Mesenchymal stem cell (in vitro differentiated cells and primary cell): ENCODE measurements around the gene GAGE13.
"Not testable (repeated sequence)": the region's sequence is repeated elsewhere in the genome, so short reads cannot be mapped to it uniquely, and the experiment has no call there.

Experiments
- DNase-seq: peaks from one replicate; pipeline ENCODE4 v3.0.0-alpha.2; 2013
- H2AFZ ChIP-seq: one replicate; pipeline ENCODE4 v1.6.1; 2013; ENCODE audit warnings: low read depth, mild to moderate bottlenecking, control low read depth, inconsistent platforms, low read length, moderate library complexity
- H2AK5ac ChIP-seq: 2 replicates; pipeline ENCODE4 v1.6.1; 2013; ENCODE audit warnings: low read length, moderate library complexity, mild to moderate bottlenecking, inconsistent platforms; ENCODE audit not compliant: severe bottlenecking
- H2BK120ac ChIP-seq: one replicate; pipeline ENCODE4 v1.6.1; 2013; ENCODE audit warnings: low read depth, mild to moderate bottlenecking, inconsistent platforms, low read length, moderate library complexity
- H2BK12ac ChIP-seq, 2 experiments: one replicate each; pipeline ENCODE4 v1.6.1; 2013; ENCODE audit warnings: inconsistent platforms in 2 of 2, low read length in 2 of 2, mild to moderate bottlenecking in 2 of 2, moderate library complexity in 2 of 2, control low read depth in 1 of 2
- H2BK15ac ChIP-seq: one replicate; pipeline ENCODE4 v1.6.1; 2013; ENCODE audit warnings: mild to moderate bottlenecking, low read depth, inconsistent platforms; ENCODE audit not compliant: poor library complexity, severe bottlenecking
- H2BK5ac ChIP-seq: 2 replicates; pipeline ENCODE4 v1.6.1; 2013; ENCODE audit warnings: low read depth, mild to moderate bottlenecking, low read length, control low read depth, inconsistent platforms; ENCODE audit not compliant: poor library complexity, severe bottlenecking
- H3K14ac ChIP-seq, 2 experiments: one replicate each; pipeline ENCODE4 v1.6.1; 2013; ENCODE audit warnings: inconsistent platforms in 2 of 2, low read length in 2 of 2, control low read depth in 1 of 2, mild to moderate bottlenecking in 1 of 2, moderate library complexity in 1 of 2
- H3K18ac ChIP-seq, 2 experiments: one replicate each; pipeline ENCODE4 v1.6.1; 2013; ENCODE audit warnings: inconsistent platforms in 2 of 2, low read length in 2 of 2, control low read depth in 1 of 2, low read depth in 1 of 2, mild to moderate bottlenecking in 1 of 2
- H3K23ac ChIP-seq, 2 experiments: one replicate each; pipeline ENCODE4 v1.6.1; 2013; ENCODE audit warnings: inconsistent platforms in 2 of 2, low read length in 2 of 2, mild to moderate bottlenecking in 2 of 2, moderate library complexity in 2 of 2, control low read depth in 1 of 2
- H3K27ac ChIP-seq: 2 replicates; pipeline ENCODE4 v1.5.1; 2013; ENCODE audit warnings: mild to moderate bottlenecking, moderate library complexity, low read length, control low read depth, inconsistent platforms; ENCODE audit not compliant: poor library complexity, severe bottlenecking
- H3K27me3 ChIP-seq, 2 experiments: 2 replicates each; pipeline versions ENCODE4 v1.6.1 to v1.7.0; 2013; ENCODE audit warnings: low read length in 2 of 2, mild to moderate bottlenecking in 2 of 2, moderate library complexity in 2 of 2, control low read depth in 1 of 2, inconsistent platforms in 1 of 2; ENCODE audit not compliant: control insufficient read depth in 1 of 2, insufficient read depth in 1 of 2
- H3K36me3 ChIP-seq, 2 experiments: 2 replicates each; pipeline versions ENCODE4 v1.6.1 to v1.7.0; 2013; ENCODE audit warnings: low read length in 2 of 2, control low read depth in 1 of 2, inconsistent platforms in 1 of 2, low read depth in 1 of 2, mild to moderate bottlenecking in 1 of 2; ENCODE audit not compliant: insufficient read depth in 2 of 2, control insufficient read depth in 1 of 2
- H3K4ac ChIP-seq, 2 experiments: one replicate each; pipeline ENCODE4 v1.6.1; 2013; ENCODE audit warnings: inconsistent platforms in 2 of 2, low read length in 2 of 2, mild to moderate bottlenecking in 2 of 2, moderate library complexity in 2 of 2, control low read depth in 1 of 2, low read depth in 1 of 2
- H3K4me1 ChIP-seq: 2 replicates; pipeline ENCODE4 v1.6.1; 2013; ENCODE audit warnings: low read depth, low read length, control low read depth; ENCODE audit not compliant: control insufficient read depth, insufficient read depth
- H3K4me2 ChIP-seq: 2 replicates; pipeline ENCODE4 v1.6.1; 2013; ENCODE audit warnings: low read length, mild to moderate bottlenecking, inconsistent platforms; ENCODE audit not compliant: poor library complexity, severe bottlenecking
- H3K4me3 ChIP-seq, 2 experiments: 2 replicates each; pipeline versions ENCODE4 v1.5.1 to v1.7.0; 2013; ENCODE audit warnings: low read length in 2 of 2, mild to moderate bottlenecking in 2 of 2, control low read depth in 1 of 2, low read depth in 1 of 2; ENCODE audit not compliant: insufficient read depth in 1 of 2
- H3K79me1 ChIP-seq: replicated peaks from 2 replicates; pipeline ENCODE4 v1.6.1; 2013; ENCODE audit warnings: mild to moderate bottlenecking, control low read depth, low read length, inconsistent platforms; ENCODE audit not compliant: poor library complexity, severe bottlenecking
- H3K9ac ChIP-seq: 2 replicates; pipeline ENCODE4 v1.7.0; 2013; ENCODE audit warnings: mild to moderate bottlenecking, low read length, moderate library complexity
- H3K9me3 ChIP-seq: 2 replicates; pipeline ENCODE4 v1.7.0; 2013; ENCODE audit warnings: mild to moderate bottlenecking, low read length; ENCODE audit not compliant: control insufficient read depth
- H4K8ac ChIP-seq: one replicate; pipeline ENCODE4 v1.6.1; 2013; ENCODE audit warnings: inconsistent platforms, mild to moderate bottlenecking, low read length, moderate library complexity
- H4K91ac ChIP-seq: one replicate; pipeline ENCODE4 v1.6.1; 2013; ENCODE audit warnings: mild to moderate bottlenecking, low read length, inconsistent platforms
- WGBS: methylation state at CpG from one replicate; pipeline ENCODE4 v1.1.7; 2013; ENCODE audit warnings: mixed read lengths; 5-methylcytosine and 5-hydroxymethylcytosine counted together

Gene GAGE13

DNA sequence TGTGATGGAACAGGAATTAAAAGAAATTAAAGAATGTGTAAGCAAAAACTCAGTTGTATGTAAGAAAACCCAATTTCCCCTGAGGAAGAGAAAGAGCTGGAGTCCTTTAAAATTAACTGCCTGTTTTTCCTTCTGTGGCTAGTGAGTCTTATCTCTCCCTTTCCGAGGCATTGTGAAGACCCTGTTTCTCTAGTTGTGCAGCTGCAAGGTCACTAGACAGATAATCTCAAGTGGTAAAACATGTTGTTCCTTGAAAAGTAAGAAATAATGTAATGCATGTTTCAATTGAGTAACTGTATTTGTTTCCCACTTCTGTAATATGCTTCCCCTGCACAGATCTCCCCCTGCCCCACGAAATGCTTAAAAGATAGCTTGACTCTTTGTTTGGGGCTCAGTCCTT is 23.6 kb upstream of the GAGE13 start:
- not testable (repeated sequence) for H3K36me3 ChIP-seq, H2BK5ac ChIP-seq, DNase-seq, H3K9ac ChIP-seq, H2AFZ ChIP-seq, H3K14ac ChIP-seq, H2BK120ac ChIP-seq, H3K4ac ChIP-seq, H3K9me3 ChIP-seq, H3K23ac ChIP-seq, H3K4me3 ChIP-seq, H3K18ac ChIP-seq, H2BK15ac ChIP-seq, H4K8ac ChIP-seq, H3K79me1 ChIP-seq, H2AK5ac ChIP-seq, H3K4me2 ChIP-seq, H4K91ac ChIP-seq, H3K27ac ChIP-seq, H3K4me1 ChIP-seq, H2BK12ac ChIP-seq
- H3K27me3 ChIP-seq = peaks cover 0 to 55% of the 10 kb centered on the region in 2 experiments
- 67% methylated on average over 1 of the region's 2 CpGs for WGBS

DNA sequence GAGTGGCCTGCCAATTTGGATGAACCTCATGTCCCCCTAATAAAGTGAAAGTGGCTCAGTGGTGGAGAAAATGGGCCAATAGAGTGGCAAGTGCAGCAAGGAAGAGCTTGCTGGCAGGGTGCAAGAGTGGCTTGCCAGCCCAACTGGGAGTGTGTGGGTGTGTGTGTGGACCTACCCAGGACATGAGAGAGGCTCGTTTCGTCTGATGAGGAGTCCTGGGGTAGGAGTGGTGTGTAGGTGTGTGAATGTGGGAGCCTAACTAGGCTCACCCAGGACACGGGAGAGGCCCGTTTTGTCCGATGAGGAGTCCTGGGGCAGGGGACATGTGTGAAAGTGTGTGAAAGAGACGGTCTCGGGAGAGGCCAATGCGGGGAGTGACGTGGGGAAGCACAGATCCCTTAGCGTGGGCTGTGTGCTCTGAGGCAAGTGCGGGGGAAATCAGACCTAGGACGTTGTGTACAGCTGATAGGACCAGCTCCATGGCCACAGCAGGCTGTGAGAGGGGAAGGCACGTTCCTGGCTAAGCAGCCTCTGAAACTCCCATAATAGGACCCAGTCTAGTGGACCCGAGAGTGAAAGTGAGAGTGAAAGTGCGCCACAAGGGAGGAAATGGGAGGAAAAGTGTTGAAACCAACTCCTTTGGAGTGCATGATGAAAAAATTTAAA is 22.6 kb upstream of the GAGE13 start:
- peak overlapping the region in 1 of 2 experiments; percentile 65 for H3K14ac ChIP-seq
- H4K8ac ChIP-seq = peak overlapping the region; percentile 37
- H3K4me3 ChIP-seq = peak overlapping the region in 1 of 2 experiments; percentile 72
- no peak overlapping the region for H2BK5ac ChIP-seq
- no peak overlapping the region for H3K18ac ChIP-seq
- no peak overlapping the region for H4K91ac ChIP-seq
- peak overlapping the region; percentile 84 for H3K9ac ChIP-seq
- H3K27me3 ChIP-seq = peaks cover 0 to 62% of the 10 kb centered on the region in 2 experiments
- WGBS = 94% methylated on average over 15 of the region's 15 CpGs
- H3K9me3 ChIP-seq = no peaks in the 10 kb centered on the region
- no peaks in the 10 kb centered on the region for H3K36me3 ChIP-seq
- H3K27ac ChIP-seq = no peak overlapping the region
- H2AK5ac ChIP-seq = no peak overlapping the region
- no peak overlapping the region for H2BK12ac ChIP-seq
- H2AFZ ChIP-seq = no peak overlapping the region
- H2BK120ac ChIP-seq = no peak overlapping the region
- no peak overlapping the region for H2BK15ac ChIP-seq
- H3K4me1 ChIP-seq = peaks cover 2% of the 10 kb centered on the region
- H3K4me2 ChIP-seq = no peak overlapping the region
- no peak overlapping the region for H3K4ac ChIP-seq
- no peak overlapping the region for H3K23ac ChIP-seq
- DNase-seq = peak; percentile 14
- no peaks in the 10 kb centered on the region for H3K79me1 ChIP-seq

DNA sequence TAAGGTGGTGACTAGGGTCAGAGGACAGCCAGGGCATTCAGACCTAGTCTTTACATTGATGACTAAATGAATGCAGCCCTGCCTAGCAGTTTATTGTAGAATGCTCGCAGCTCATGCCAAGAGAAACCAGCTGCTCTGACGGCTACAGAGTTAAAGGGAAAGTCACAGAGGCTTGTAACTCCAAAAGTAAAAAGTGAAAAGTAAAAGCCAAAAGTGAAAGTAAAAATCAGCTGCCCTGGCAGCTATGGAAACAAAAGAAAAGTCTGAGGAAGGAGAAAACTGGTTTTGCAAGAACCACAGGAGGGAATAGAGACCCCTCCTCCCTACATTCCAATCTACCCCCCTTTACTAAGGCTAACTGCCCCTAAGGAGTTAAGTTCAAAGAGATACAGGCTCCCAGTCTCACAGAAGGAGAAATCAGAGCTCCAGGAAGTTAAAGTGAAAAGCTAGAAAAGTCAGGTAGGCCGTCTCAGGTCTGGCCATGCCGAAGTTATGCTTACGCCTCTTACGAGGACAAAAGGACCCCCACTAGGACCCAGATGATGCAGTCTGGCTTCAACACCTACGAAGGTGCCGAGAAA is 21.9 kb upstream of the GAGE13 start:
- no peak overlapping the region for H2BK12ac ChIP-seq
- H3K9me3 ChIP-seq = no peaks in the 10 kb centered on the region
- H3K4me2 ChIP-seq = peak overlapping the region; percentile 16
- no peak overlapping the region for H2BK15ac ChIP-seq
- peak overlapping the region; percentile 64 for H4K8ac ChIP-seq
- no peak overlapping the region for H2BK5ac ChIP-seq
- no peak overlapping the region for H3K4ac ChIP-seq
- peaks cover 2% of the 10 kb centered on the region for H3K4me1 ChIP-seq
- 40% methylated on average over 5 of the region's 8 CpGs for WGBS
- no peak overlapping the region for H2AK5ac ChIP-seq
- no peak overlapping the region for H3K18ac ChIP-seq
- H2BK120ac ChIP-seq = no peak overlapping the region
- H3K79me1 ChIP-seq = no peaks in the 10 kb centered on the region
- H3K14ac ChIP-seq = no peak overlapping the region
- peak overlapping the region; percentile 84 for H3K9ac ChIP-seq
- H4K91ac ChIP-seq = no peak overlapping the region
- no peaks in the 10 kb centered on the region for H3K36me3 ChIP-seq
- H3K27ac ChIP-seq = peak overlapping the region; percentile 54
- H3K27me3 ChIP-seq = peaks cover 0 to 57% of the 10 kb centered on the region in 2 experiments
- peak; percentile 23 for DNase-seq
- H3K4me3 ChIP-seq = peak overlapping the region in 1 of 2 experiments; percentile 72
- H2AFZ ChIP-seq = no peak overlapping the region
- no peak overlapping the region for H3K23ac ChIP-seq

DNA sequence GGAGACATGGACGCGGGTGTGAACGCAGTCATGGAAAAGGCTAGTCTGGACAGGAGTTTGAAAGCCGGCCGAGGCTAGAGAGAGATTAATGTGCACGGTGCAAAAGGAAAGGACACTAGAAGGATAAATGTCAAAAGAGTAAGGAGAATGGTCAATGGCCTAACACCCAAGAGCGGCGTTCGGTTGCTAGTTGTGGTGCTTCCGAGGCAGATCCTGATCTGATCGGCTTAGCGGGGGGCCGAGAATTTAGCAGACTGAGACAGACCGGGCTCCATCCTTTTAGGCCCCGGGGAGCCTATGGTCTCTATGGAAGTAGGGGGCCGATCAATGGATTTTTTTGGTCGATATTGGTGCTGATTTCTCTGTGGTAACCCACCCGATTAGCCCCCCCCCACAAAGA is 21.0 kb upstream of the GAGE13 start:
- H3K18ac ChIP-seq = no peak overlapping the region
- no peak overlapping the region for H2AK5ac ChIP-seq
- no peak overlapping the region for H3K27ac ChIP-seq
- H4K91ac ChIP-seq = no peak overlapping the region
- H2BK5ac ChIP-seq = no peak overlapping the region
- no peak overlapping the region for H3K4me2 ChIP-seq
- no peak overlapping the region for H2BK15ac ChIP-seq
- H3K9me3 ChIP-seq = no peaks in the 10 kb centered on the region
- H2AFZ ChIP-seq = no peak overlapping the region
- no peaks in the 10 kb centered on the region for H3K36me3 ChIP-seq
- H3K23ac ChIP-seq = no peak overlapping the region
- no peak overlapping the region for H2BK120ac ChIP-seq
- H3K4ac ChIP-seq = no peak overlapping the region
- no peak overlapping the region for H4K8ac ChIP-seq
- H3K79me1 ChIP-seq = no peaks in the 10 kb centered on the region
- DNase-seq = no peak
- no peak overlapping the region for H3K4me3 ChIP-seq
- no peak overlapping the region for H2BK12ac ChIP-seq
- H3K27me3 ChIP-seq = peaks cover 0 to 53% of the 10 kb centered on the region in 2 experiments
- peaks cover 2% of the 10 kb centered on the region for H3K4me1 ChIP-seq
- 69% methylated on average over 13 of the region's 18 CpGs for WGBS
- H3K14ac ChIP-seq = no peak overlapping the region
- peak overlapping the region; percentile 84 for H3K9ac ChIP-seq
